IMR-90 (cell line): ENCODE results near the gene CTBP1. TPM values are rescaled to one million over a fixed set of nuclear protein-coding genes. Genes with fewer than 3 reads are reported as not detected.

Experiments
- ATAC-seq: fragments of 200-7000 bp; cut with Tn5 transposase; 2 replicates; pipeline ENCODE4 v1.9.1; 2020; ENCODE audit warnings: low read depth, mild to moderate bottlenecking, moderate library complexity
- BruUV-seq: library from RNA; stranded (reverse); fragments of 400-500 nt; replicated peaks from 2 replicates; lab custom pipeline; 2021; lab: Mats Ljungman, UMichigan
- CTCF ChIA-PET: fragments of 300-600 bp; formaldehyde crosslinking; extraction: SDS; loops from one replicate; lab custom pipeline; 2021; ENCODE audit warnings: antibody characterized with exemption; lab: Yijun Ruan, JAX
- POLR2A ChIA-PET: fragments of 300-600 bp; sonication (Branson Sonifier 250); formaldehyde crosslinking; loops from one replicate; lab custom pipeline; 2022; ENCODE audit warnings: antibody characterized with exemption; ENCODE audit not compliant: unreplicated experiment; lab: Charles Lee
- DNase-seq: peaks from one replicate; pipeline ENCODE4 v3.0.0; 2013
- H2AFZ ChIP-seq: replicated peaks from 2 replicates; pipeline ENCODE3; 2013; ENCODE audit warnings: low read length, mild to moderate bottlenecking; ENCODE audit not compliant: poor library complexity
- H2AK5ac ChIP-seq: 2 replicates; pipeline ENCODE4 v1.6.1; 2013; ENCODE audit warnings: low read depth, low read length, inconsistent platforms
- H2AK9ac ChIP-seq: replicated peaks from 2 replicates; pipeline ENCODE3; 2013; ENCODE audit warnings: mild to moderate bottlenecking, low read depth, low read length, moderate library complexity; ENCODE audit not compliant: poor library complexity
- H2BK120ac ChIP-seq: 2 replicates; pipeline ENCODE4 v1.6.1; 2013; ENCODE audit warnings: low read depth, low read length, inconsistent platforms
- H2BK15ac ChIP-seq: 3 replicates; pipeline ENCODE4 v1.6.1; 2013; ENCODE audit warnings: low read depth, low read length, inconsistent platforms
- H2BK20ac ChIP-seq: 2 replicates; pipeline ENCODE4 v1.6.1; 2013; ENCODE audit warnings: low read depth, mild to moderate bottlenecking, inconsistent platforms, low read length, moderate library complexity
- H2BK5ac ChIP-seq: 2 replicates; pipeline ENCODE4 v1.6.1; 2013; ENCODE audit warnings: mild to moderate bottlenecking, low read depth, low read length, inconsistent platforms; ENCODE audit not compliant: poor library complexity, severe bottlenecking
- H3K14ac ChIP-seq: replicated peaks from 2 replicates; pipeline ENCODE4 v1.6.1; 2013; ENCODE audit warnings: low read depth, low read length, inconsistent platforms
- H3K18ac ChIP-seq: 2 replicates; pipeline ENCODE4 v1.6.1; 2013; ENCODE audit warnings: low read depth, low read length, control low read depth
- H3K23ac ChIP-seq: 2 replicates; pipeline ENCODE4 v1.6.1; 2013; ENCODE audit warnings: low read depth, low read length, inconsistent platforms
- H3K27ac ChIP-seq: 2 replicates; pipeline ENCODE4 v1.5.1; 2013; ENCODE audit warnings: mild to moderate bottlenecking, control low read depth, low read length; ENCODE audit not compliant: insufficient read depth
- H3K27me3 ChIP-seq: 2 replicates; pipeline ENCODE4 v1.6.1; 2013; ENCODE audit warnings: low read length; ENCODE audit not compliant: control insufficient read depth, insufficient read depth
- H3K36me3 ChIP-seq: 2 replicates; pipeline ENCODE4 v1.6.1; 2013; ENCODE audit warnings: low read length, mixed read lengths; ENCODE audit not compliant: control insufficient read depth, insufficient read depth
- H3K4ac ChIP-seq: 2 replicates; pipeline ENCODE4 v1.6.1; 2013; ENCODE audit warnings: low read depth, low read length, inconsistent platforms
- H3K4me1 ChIP-seq: 2 replicates; pipeline ENCODE4 v1.6.1; 2013; ENCODE audit warnings: low read length, mixed read lengths; ENCODE audit not compliant: control insufficient read depth, insufficient read depth
- H3K4me2 ChIP-seq: 2 replicates; pipeline ENCODE4 v1.6.1; 2013; ENCODE audit warnings: low read depth, mild to moderate bottlenecking, control low read depth, low read length, moderate library complexity
- H3K4me3 ChIP-seq: 2 replicates; pipeline ENCODE4 v1.5.1; 2013; ENCODE audit warnings: low read depth, mild to moderate bottlenecking, control low read depth, low read length, moderate library complexity; ENCODE audit not compliant: insufficient read depth
- H3K56ac ChIP-seq: 2 replicates; pipeline ENCODE4 v1.6.1; 2013; ENCODE audit warnings: low read length, inconsistent platforms; ENCODE audit not compliant: insufficient read depth; ENCODE audit errors: extremely low read depth
- H3K79me1 ChIP-seq, 2 experiments: 2 replicates each; pipeline ENCODE4 v1.6.1; 2013; ENCODE audit warnings: low read length in 2 of 2, inconsistent platforms in 1 of 2, low read depth in 1 of 2
- H3K9ac ChIP-seq: 2 replicates; pipeline ENCODE4 v1.6.1; 2013; ENCODE audit warnings: low read depth, low read length, control low read depth
- H3K9me1 ChIP-seq: 2 replicates; pipeline ENCODE4 v1.6.1; 2013; ENCODE audit warnings: low read length, inconsistent platforms; ENCODE audit not compliant: insufficient read depth
- H3K9me3 ChIP-seq: 2 replicates; pipeline ENCODE4 v1.6.1; 2013; ENCODE audit warnings: low read length; ENCODE audit not compliant: control insufficient read depth, insufficient read depth
- H4K20me1 ChIP-seq: 2 replicates; pipeline ENCODE4 v1.6.1; 2013; ENCODE audit warnings: low read length, inconsistent platforms; ENCODE audit not compliant: insufficient read depth
- H4K5ac ChIP-seq: 2 replicates; pipeline ENCODE4 v1.6.1; 2013; ENCODE audit warnings: mild to moderate bottlenecking, low read depth, low read length, control low read depth
- H4K8ac ChIP-seq, 2 experiments: 2 replicates each; pipeline ENCODE4 v1.6.1; 2013; ENCODE audit warnings: low read depth in 2 of 2, low read length in 2 of 2, control low read depth in 1 of 2, inconsistent platforms in 1 of 2
- H4K91ac ChIP-seq: 2 replicates; pipeline ENCODE4 v1.6.1; 2013; ENCODE audit warnings: low read depth, low read length, inconsistent platforms; ENCODE audit not compliant: insufficient read depth
- BHLHE40 ChIP-seq: fragments of 150-350 bp; IDR thresholded peaks from 2 replicates; pipeline ENCODE4 v1.6.1; 2016; ENCODE audit warnings: mild to moderate bottlenecking, low read depth, low read length
- CHD1 ChIP-seq: IDR thresholded peaks from 2 replicates; pipeline ENCODE4 v1.6.1; 2012; ENCODE audit warnings: low read depth, low read length, improper control_type of control experiment
- CTCF ChIP-seq: conservative IDR thresholded peaks from 2 replicates; pipeline ENCODE4 v1.5.1; 2012; ENCODE audit warnings: mild to moderate bottlenecking, low read depth, low read length, improper control_type of control experiment
- ELK1 ChIP-seq: fragments of 150-350 bp; IDR thresholded peaks from 2 replicates; pipeline ENCODE4 v1.6.1; 2016; ENCODE audit warnings: low read depth, mild to moderate bottlenecking, low read length, moderate library complexity, borderline replicate concordance
- MAFK ChIP-seq: IDR thresholded peaks from 2 replicates; pipeline ENCODE4 v1.6.1; 2012; ENCODE audit warnings: low read depth, low read length, improper control_type of control experiment
- MAZ ChIP-seq: IDR thresholded peaks from 2 replicates; pipeline ENCODE4 v1.6.1; 2012; ENCODE audit warnings: low read depth, mild to moderate bottlenecking, low read length, improper control_type of control experiment, moderate library complexity, borderline replicate concordance
- MXI1 ChIP-seq: IDR thresholded peaks from 2 replicates; pipeline ENCODE4 v1.6.1; 2012; ENCODE audit warnings: low read depth, mild to moderate bottlenecking, low read length, moderate library complexity, borderline replicate concordance
- RCOR1 ChIP-seq: IDR thresholded peaks from 2 replicates; pipeline ENCODE4 v1.6.1; 2012; ENCODE audit warnings: mild to moderate bottlenecking, low read length, improper control_type of control experiment; ENCODE audit not compliant: insufficient replicate concordance
- USF2 ChIP-seq: fragments of 150-350 bp; IDR thresholded peaks from 2 replicates; pipeline ENCODE4 v1.6.1; 2017; ENCODE audit warnings: mild to moderate bottlenecking, antibody characterized with exemption, low read length, low read depth
- WGBS, 2 experiments: methylation state at CpG; one replicate each; pipeline versions ENCODE4 v1.1.5 to v1.1.7; 2013; ENCODE audit warnings: missing lambda C conversion rate in 2 of 2; ENCODE audit not compliant: insufficient read length in 1 of 2; ENCODE audit errors: extremely low coverage in 2 of 2; 5-methylcytosine and 5-hydroxymethylcytosine counted together
- dilution Hi-C: fragments of 300-500 bp; cut with HindIII; formaldehyde crosslinking; loops from one replicate; pipeline ENCODE4 v1.14.3; 2018; ENCODE audit warnings: low sequenced_read_pairs; ENCODE audit not compliant: unreplicated experiment
- in situ Hi-C: fragments of 300-500 bp; cut with MboI; formaldehyde crosslinking; loops from 3 replicates; pipeline ENCODE4 v1.14.3; 2019; ENCODE audit warnings: low sequenced_read_pairs, inconsistent platforms, mixed read lengths
- intact Hi-C: fragments of 100-400 bp; cut with micrococcal nuclease; formaldehyde crosslinking; loops from 2 replicates; pipeline ENCODE4 v1.10.0; 2022
- polyA plus RNA-seq, 3 experiments: library from polyadenylated mRNA; depleted of rRNA; stranded (reverse); fragments of >200 nt; gene quantifications; 2 replicates each; pipeline ENCODE4 v1.2.3, GENCODE V29; 2012; ENCODE audit warnings: low replicate concordance in 1 of 3
- total RNA-seq: library from RNA; depleted of rRNA; stranded (reverse); fragments of >200 nt; gene quantifications from 2 replicates; pipeline ENCODE4 v1.2.3, GENCODE V29; 2012

CTBP1 gene
- total and polyA plus RNA-seq, 2 of the 4 experiments (the other 2 are of a cell fraction): 147 to 212 TPM

GRCh38 chr4:1240721-1241465, 8.0 kb downstream of the CTBP1 start:
- H4K5ac ChIP-seq: no peak overlapping the region
- no peak overlapping the region for H2AFZ ChIP-seq
- ATAC-seq: no peak
- no peak overlapping the region for H3K4ac ChIP-seq
- H3K4me2 ChIP-seq: no peak overlapping the region
- no peak overlapping the region for H3K23ac ChIP-seq
- H2AK9ac ChIP-seq: peak overlapping the region; percentile 52
- no peak overlapping the region for H2BK5ac ChIP-seq
- peaks cover 82% of the 10 kb centered on the region for H4K20me1 ChIP-seq
- no peak overlapping the region for H2AK5ac ChIP-seq
- H3K9ac ChIP-seq: no peak overlapping the region
- no peak overlapping the region for H2BK15ac ChIP-seq
- H3K14ac ChIP-seq: no peak overlapping the region
- no TSS peak for BruUV-seq
- peaks cover 24% of the 10 kb centered on the region for H3K9me1 ChIP-seq
- H3K27me3 ChIP-seq: no peaks in the 10 kb centered on the region
- H3K4me3 ChIP-seq: no peak overlapping the region
- TF ChIP-seq USF2 (no peak), CTCF (no peak), BHLHE40 (no peak), MAFK (no peak), CHD1 (no peak), RCOR1 (no peak), ELK1 (no peak), MXI1 (no peak), MAZ (no peak)
- WGBS, 2 experiments: 94% methylated on average over 15 of the region's 37 CpGs; no CpG with 5 or more reads in 1 of the 2 experiments
- CTCF ChIA-PET: no interaction called here
- H3K79me1 ChIP-seq: peaks cover 6 to 59% of the 10 kb centered on the region in 2 experiments; a peak in 3 of 4 replicates
- H3K18ac ChIP-seq: no peak overlapping the region
- H4K91ac ChIP-seq: no peak overlapping the region
- H4K8ac ChIP-seq: no peak overlapping the region
- H3K4me1 ChIP-seq: peaks cover 3% of the 10 kb centered on the region; the same call in 1 of the 2 replicates
- in situ Hi-C loops: no loop called here
- dilution Hi-C loops: no loop called here
- H3K9me3 ChIP-seq: no peaks in the 10 kb centered on the region
- H3K36me3 ChIP-seq: peaks cover 46% of the 10 kb centered on the region
- DNase-seq: no peak
- no peak overlapping the region; the same call in 1 of the 2 replicates for H2BK20ac ChIP-seq
- no peak overlapping the region for H2BK120ac ChIP-seq
- POLR2A ChIA-PET: no interaction called here
- no peak overlapping the region for H3K27ac ChIP-seq
- intact Hi-C loops: no loop called here
- H3K56ac ChIP-seq: no peak overlapping the region
